Measurements from ENCODE around the gene BORCS6. TPM values are rescaled to one million over a fixed set of nuclear protein-coding genes. Genes with fewer than 3 reads are reported as not detected.

Gene BORCS6
- total and polyA plus RNA-seq, 2 of the 13 experiments (the other 11 are each of a cell fraction or from before 2014, with no cell fraction given): 2.0 to 5.1 TPM

- peak; percentile 66 for TF ChIP-seq TBX2 (CRISPR knock-in tag; IDR thresholded peaks at IDR 0.05; ENCODE audit: borderline replicate concordance)
- TF ChIP-seq HNRNPK (IDR thresholded peaks at IDR 0.05; ENCODE audit: low read depth, low read length, poor library complexity, severe bottlenecking): no peak
- TF ChIP-seq STAT5B (CRISPR knock-in tag; IDR thresholded peaks at IDR 0.05): no peak
- TF ChIP-seq SMARCE1 (IDR thresholded peaks at IDR 0.05; ENCODE audit: borderline replicate concordance): no peak
- 0 out of 2 replicates have a peak, but pooled peaks have one; percentile 18 for TF ChIP-seq ZNF747 (CRISPR knock-in tag; IDR thresholded peaks at IDR 0.05; ENCODE audit: borderline replicate concordance)
- peak; percentile 57; the same call in 1 of the 2 replicates for TF ChIP-seq ZNF543 (CRISPR knock-in tag; IDR thresholded peaks at IDR 0.05)
- TF ChIP-seq ZNF558 (CRISPR knock-in tag; IDR thresholded peaks at IDR 0.05; ENCODE audit: borderline replicate concordance): 0 out of 2 replicates have a peak, but pooled peaks have one; percentile 87
- TF ChIP-seq GLMP (CRISPR knock-in tag; IDR thresholded peaks at IDR 0.05; ENCODE audit: borderline replicate concordance): 0 out of 2 replicates have a peak, but pooled peaks have one; percentile 50
- TF ChIP-seq CTCF (CRISPR knock-in tag; IDR thresholded peaks at IDR 0.05): no peak
- peak; percentile 82; the same call in 1 of the 2 replicates for TF ChIP-seq ZXDC (CRISPR knock-in tag; IDR thresholded peaks at IDR 0.05)
- TF ChIP-seq, protein P1, sequence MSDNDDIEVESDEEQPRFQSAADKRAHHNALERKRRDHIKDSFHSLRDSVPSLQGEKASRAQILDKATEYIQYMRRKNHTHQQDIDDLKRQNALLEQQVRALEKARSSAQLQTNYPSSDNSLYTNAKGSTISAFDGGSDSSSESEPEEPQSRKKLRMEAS (IDR thresholded peaks at IDR 0.05): no peak
- no peak for TF ChIP-seq ZNF660 (CRISPR knock-in tag; IDR thresholded peaks at IDR 0.05; ENCODE audit: borderline replicate concordance, low read depth)
- peak; percentile 76; the same call in 1 of the 2 replicates for TF ChIP-seq ZNF713 (CRISPR knock-in tag; IDR thresholded peaks at IDR 0.05)
- peak; percentile 82 for TF ChIP-seq ASH2L (IDR thresholded peaks at IDR 0.05; ENCODE audit: insufficient read length, low read depth, low read length)
- TF ChIP-seq ZNF350 (CRISPR knock-in tag; IDR thresholded peaks at IDR 0.05; ENCODE audit: borderline replicate concordance, low read depth): peak; percentile 15; the same call in 1 of the 2 replicates
- peak; percentile 69; the same call in 1 of the 2 replicates for TF ChIP-seq ZNF782 (CRISPR knock-in tag; IDR thresholded peaks at IDR 0.05; ENCODE audit: borderline replicate concordance)
- TF ChIP-seq KLF6 (CRISPR knock-in tag; IDR thresholded peaks at IDR 0.05): no peak
- TF ChIP-seq MAZ (IDR thresholded peaks at IDR 0.05; ENCODE audit: borderline replicate concordance, low read depth, low read length): no peak
- TF ChIP-seq MAZ (CRISPR knock-in tag; IDR thresholded peaks at IDR 0.05; ENCODE audit: low read depth): peak; percentile 73
- no peak for TF ChIP-seq GPN1 (CRISPR knock-in tag; IDR thresholded peaks at IDR 0.05; ENCODE audit: borderline replicate concordance)
- TF ChIP-seq TIGD3 (CRISPR knock-in tag; IDR thresholded peaks at IDR 0.05; ENCODE audit: borderline replicate concordance): 0 out of 2 replicates have a peak, but pooled peaks have one; percentile 23
- no peak for TF ChIP-seq POLR2G (IDR thresholded peaks at IDR 0.05; ENCODE audit: low read depth, low read length)
- no peak for TF ChIP-seq POLR2AphosphoS5 (IDR thresholded peaks at IDR 0.05; ENCODE audit: low read depth, low read length)
These were observed 3.6 kb downstream of the BORCS6 start (continued) for GRCh38 chr17:8186446-8186786.

Data from HepG2 (cell line).